Measurements from ENCODE around the gene FHDC1. TPM values are rescaled to one million over a fixed set of nuclear protein-coding genes. Genes with fewer than 3 reads are reported as not detected.

FHDC1 gene
- total RNA-seq, 1 experiment from 2014 or later, result 0.21 TPM

DNA sequence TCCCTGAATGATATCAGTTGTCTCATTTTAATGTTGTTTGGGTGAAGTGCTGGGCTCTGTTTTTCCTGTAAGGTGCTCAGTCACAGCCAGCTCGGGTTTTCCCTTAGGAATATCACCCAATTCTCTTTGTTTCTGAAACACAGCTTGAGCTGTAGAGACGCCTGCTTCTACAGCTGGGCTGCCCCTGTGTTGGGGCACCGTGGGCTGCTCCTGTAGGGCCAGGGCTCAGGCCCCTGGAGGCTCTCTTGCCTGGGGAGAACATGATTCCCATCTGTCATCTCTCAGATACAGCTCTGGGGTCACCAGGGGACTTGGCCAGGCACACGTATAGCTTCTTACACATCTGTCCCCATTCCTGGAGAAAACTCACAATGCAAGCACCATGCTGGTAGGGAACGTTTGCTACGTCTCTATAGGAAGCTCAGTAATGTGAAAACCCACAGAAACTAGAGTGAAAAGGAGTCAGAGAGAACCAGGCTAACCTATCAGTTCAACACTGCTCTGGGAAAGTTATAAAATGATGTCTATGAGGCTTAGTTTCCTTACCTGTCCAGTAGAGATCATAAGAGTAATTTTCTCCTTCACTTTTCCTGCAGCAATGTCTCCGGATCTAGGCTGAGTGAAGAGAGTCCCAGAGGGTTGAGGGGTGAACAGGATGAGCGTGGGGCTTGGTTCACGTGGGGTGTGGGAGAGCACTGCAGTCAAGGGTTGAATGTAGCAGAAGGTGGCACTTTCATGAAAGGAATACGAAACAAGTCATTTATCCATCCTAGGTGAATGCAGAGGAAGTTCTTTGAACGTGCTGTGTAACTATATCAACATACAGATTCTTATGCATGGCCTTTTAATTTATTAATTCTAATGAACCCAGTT lies 14.5 kb downstream of the FHDC1 start:
- no TSS peak for BruUV-seq (replicated peaks)
- H3K4me1 ChIP-seq (ENCODE audit: control insufficient read depth, insufficient read depth, low read length), result no peaks in the 10 kb centered on the region
- H3K9me3 ChIP-seq (ENCODE audit: control insufficient read depth, insufficient read depth, low read depth, low read length), result no peaks in the 10 kb centered on the region
- CTCF ChIA-PET, result interaction anchor here (0.7 kb wide), 1 partner anchor 179 kb away, joined by 3 read pairs; no protein-coding TSS in a partner anchor
- no peak overlapping the region for H3K4me3 ChIP-seq (ENCODE audit: low read depth in 2 of 2, low read length in 2 of 2)
- TF ChIP-seq TCF7L2 (IDR thresholded peaks at IDR 0.05; ENCODE audit: low read depth, low read length), result no peak
- TF ChIP-seq, protein P1, sequence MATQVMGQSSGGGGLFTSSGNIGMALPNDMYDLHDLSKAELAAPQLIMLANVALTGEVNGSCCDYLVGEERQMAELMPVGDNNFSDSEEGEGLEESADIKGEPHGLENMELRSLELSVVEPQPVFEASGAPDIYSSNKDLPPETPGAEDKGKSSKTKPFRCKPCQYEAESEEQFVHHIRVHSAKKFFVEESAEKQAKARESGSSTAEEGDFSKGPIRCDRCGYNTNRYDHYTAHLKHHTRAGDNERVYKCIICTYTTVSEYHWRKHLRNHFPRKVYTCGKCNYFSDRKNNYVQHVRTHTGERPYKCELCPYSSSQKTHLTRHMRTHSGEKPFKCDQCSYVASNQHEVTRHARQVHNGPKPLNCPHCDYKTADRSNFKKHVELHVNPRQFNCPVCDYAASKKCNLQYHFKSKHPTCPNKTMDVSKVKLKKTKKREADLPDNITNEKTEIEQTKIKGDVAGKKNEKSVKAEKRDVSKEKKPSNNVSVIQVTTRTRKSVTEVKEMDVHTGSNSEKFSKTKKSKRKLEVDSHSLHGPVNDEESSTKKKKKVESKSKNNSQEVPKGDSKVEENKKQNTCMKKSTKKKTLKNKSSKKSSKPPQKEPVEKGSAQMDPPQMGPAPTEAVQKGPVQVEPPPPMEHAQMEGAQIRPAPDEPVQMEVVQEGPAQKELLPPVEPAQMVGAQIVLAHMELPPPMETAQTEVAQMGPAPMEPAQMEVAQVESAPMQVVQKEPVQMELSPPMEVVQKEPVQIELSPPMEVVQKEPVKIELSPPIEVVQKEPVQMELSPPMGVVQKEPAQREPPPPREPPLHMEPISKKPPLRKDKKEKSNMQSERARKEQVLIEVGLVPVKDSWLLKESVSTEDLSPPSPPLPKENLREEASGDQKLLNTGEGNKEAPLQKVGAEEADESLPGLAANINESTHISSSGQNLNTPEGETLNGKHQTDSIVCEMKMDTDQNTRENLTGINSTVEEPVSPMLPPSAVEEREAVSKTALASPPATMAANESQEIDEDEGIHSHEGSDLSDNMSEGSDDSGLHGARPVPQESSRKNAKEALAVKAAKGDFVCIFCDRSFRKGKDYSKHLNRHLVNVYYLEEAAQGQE (IDR thresholded peaks at IDR 0.05; ENCODE audit: insufficient read depth in 1 of 2, low read depth in 2 of 2, low read length in 1 of 2), result no peak
- no peak for TF ChIP-seq POLR2AphosphoS5 (IDR thresholded peaks at IDR 0.05; ENCODE audit: low read depth, low read length)
- TF ChIP-seq, protein P2, sequence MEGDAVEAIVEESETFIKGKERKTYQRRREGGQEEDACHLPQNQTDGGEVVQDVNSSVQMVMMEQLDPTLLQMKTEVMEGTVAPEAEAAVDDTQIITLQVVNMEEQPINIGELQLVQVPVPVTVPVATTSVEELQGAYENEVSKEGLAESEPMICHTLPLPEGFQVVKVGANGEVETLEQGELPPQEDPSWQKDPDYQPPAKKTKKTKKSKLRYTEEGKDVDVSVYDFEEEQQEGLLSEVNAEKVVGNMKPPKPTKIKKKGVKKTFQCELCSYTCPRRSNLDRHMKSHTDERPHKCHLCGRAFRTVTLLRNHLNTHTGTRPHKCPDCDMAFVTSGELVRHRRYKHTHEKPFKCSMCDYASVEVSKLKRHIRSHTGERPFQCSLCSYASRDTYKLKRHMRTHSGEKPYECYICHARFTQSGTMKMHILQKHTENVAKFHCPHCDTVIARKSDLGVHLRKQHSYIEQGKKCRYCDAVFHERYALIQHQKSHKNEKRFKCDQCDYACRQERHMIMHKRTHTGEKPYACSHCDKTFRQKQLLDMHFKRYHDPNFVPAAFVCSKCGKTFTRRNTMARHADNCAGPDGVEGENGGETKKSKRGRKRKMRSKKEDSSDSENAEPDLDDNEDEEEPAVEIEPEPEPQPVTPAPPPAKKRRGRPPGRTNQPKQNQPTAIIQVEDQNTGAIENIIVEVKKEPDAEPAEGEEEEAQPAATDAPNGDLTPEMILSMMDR (IDR thresholded peaks at IDR 0.05), result no peak
- TF ChIP-seq SIN3A (IDR thresholded peaks at IDR 0.05; ENCODE audit: borderline replicate concordance, insufficient read depth, low read depth, low read length), result no peak
- in situ Hi-C loops (cut with HindIII; ENCODE audit: low pct_unique_long_range_greater_than_20kb, low sequenced_read_pairs) (no loop called here), intact Hi-C loops (cut with micrococcal nuclease; ENCODE audit: unreplicated experiment) (no loop called here)
- H3K36me3 ChIP-seq (ENCODE audit: control insufficient read depth, insufficient read depth, low read length), result no peaks in the 10 kb centered on the region
- POLR2A ChIA-PET, result no interaction called here
- H3K27ac ChIP-seq (ENCODE audit: low read length), result no peak overlapping the region
- DNase-seq (ENCODE audit: low read depth, low spot score) (no peak), ATAC-seq (no peak)
- H3K27me3 ChIP-seq (ENCODE audit: control insufficient read depth, insufficient read depth, low read length), result no peaks in the 10 kb centered on the region; the same call in 1 of the 2 replicates

DNA sequence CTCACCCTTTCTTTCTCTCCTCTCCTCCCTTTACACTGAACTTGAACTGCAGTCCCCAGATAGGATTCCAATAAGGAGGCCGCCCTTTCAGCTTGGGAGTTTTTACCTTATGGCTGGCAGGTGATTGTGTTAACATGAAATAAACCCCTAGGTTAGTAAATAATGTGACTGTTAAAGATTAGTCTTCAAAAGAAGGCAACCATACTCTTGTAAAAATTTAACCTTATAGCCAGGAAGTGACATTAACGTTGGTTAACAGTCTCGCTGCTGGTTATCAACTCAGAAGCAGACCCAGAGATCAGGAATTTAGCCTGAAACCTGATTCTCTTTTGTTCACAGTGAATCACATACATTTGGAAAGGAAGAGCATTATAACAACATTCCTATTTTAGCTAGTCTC lies 15.2 kb downstream of the FHDC1 start:
- ChIA-PET CTCF (no interaction called here), POLR2A (no interaction called here)
- H3K27ac ChIP-seq (ENCODE audit: low read length), result no peak overlapping the region
- in situ Hi-C loops (cut with HindIII; ENCODE audit: low pct_unique_long_range_greater_than_20kb, low sequenced_read_pairs), result no loop called here
- DNase-seq (ENCODE audit: low read depth, low spot score), result no peak
- no TSS peak for BruUV-seq (replicated peaks)
- H3K27me3 ChIP-seq (ENCODE audit: control insufficient read depth, insufficient read depth, low read length), result no peaks in the 10 kb centered on the region; the same call in 1 of the 2 replicates
- intact Hi-C loops (cut with micrococcal nuclease; ENCODE audit: unreplicated experiment), result no loop called here
- no peaks in the 10 kb centered on the region for H3K4me1 ChIP-seq (ENCODE audit: control insufficient read depth, insufficient read depth, low read length)
- H3K4me3 ChIP-seq (ENCODE audit: low read depth in 2 of 2, low read length in 2 of 2), result no peak overlapping the region
- ATAC-seq, result no peak
- no peaks in the 10 kb centered on the region for H3K9me3 ChIP-seq (ENCODE audit: control insufficient read depth, insufficient read depth, low read depth, low read length)
- H3K36me3 ChIP-seq (ENCODE audit: control insufficient read depth, insufficient read depth, low read length), result no peaks in the 10 kb centered on the region
- TF ChIP-seq TCF7L2 (IDR thresholded peaks at IDR 0.05; ENCODE audit: low read depth, low read length) (no peak), SIN3A (IDR thresholded peaks at IDR 0.05; ENCODE audit: borderline replicate concordance, insufficient read depth, low read depth, low read length) (no peak), POLR2AphosphoS5 (IDR thresholded peaks at IDR 0.05; ENCODE audit: low read depth, low read length) (no peak)
- TF ChIP-seq, protein P2 (IDR thresholded peaks at IDR 0.05), result no peak
- TF ChIP-seq, protein P1 (IDR thresholded peaks at IDR 0.05; ENCODE audit: insufficient read depth in 1 of 2, low read depth in 2 of 2, low read length in 1 of 2), result no peak
